Activated CD8-positive, alpha-beta memory T cell treated with anti-CD3 and anti-CD28 coated beads for 4 hours (primary cell): ENCODE data around the gene OMP.

ENCODE experiments used
- DNase-seq, 2 donors: peaks; one replicate each; pipeline ENCODE4 v3.0.0-alpha.2; 2020; ENCODE audit warnings: low read depth in 2 of 2

Gene OMP

GRCh38 chr11:77104727-77105126 lies 2.1 kb downstream of the OMP start:
- DNase-seq = no peak

DNA sequence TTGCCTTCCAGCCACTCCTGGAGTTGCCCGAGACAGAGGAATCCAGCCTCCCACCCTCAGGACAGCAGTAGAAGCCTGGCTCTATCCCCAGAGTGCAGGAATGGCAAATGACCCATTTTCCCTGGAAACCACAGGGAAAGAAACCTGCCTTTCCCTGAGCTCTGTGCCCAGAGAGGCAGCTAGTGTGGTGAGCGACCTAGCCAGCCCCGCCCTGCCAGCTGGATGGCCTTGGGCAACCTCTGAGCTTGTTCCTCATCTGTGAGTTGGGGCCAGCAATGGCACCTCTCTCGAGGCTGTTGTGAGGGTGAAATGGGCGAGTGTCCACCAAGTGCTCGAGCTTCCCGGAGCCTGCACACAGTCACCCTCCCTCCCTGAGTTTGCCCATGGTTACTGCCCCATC lies 3.7 kb downstream of the OMP start:
- DNase-seq = no peak

DNA sequence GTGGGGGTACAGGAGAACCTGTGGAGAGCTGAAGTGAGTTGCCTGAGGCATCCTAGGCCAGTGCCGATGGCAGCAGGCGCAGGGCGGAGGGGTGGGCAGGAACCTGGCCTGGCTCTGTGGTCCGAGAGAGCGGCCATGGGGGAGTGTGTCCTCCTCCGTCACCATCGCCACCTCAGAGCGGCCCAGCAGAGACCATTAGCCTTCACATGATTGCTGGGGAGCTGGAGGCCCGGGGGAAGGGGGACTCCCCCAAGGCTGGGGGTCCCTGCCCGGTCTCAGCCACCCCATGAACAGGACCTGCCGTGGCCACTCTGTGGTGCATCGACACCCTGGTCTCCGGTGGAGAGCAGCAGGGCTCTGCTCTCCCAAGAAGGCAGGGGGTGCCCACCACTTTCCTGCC lies 4.1 kb downstream of the OMP start:
- no peak for DNase-seq

DNA sequence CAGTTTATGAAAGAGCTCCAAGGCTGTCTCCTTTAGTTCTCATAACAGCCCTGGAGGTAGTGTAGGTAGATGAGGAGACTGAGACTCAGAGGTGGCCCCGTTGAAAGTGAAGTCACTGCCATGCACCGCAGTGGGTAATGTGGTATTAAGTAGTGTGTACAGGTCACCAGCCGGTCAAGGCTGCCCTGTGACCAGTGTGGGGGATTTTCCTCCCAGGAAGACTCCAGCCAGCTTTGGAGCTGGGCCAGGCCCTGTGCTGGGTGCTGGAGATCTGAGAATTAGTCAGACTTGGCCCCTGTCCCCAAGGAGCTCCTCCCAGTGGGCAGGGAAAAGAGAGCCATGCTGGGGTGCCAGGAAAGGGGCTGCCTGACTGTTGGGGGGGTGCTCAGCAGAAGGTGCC lies 5.3 kb downstream of the OMP start:
- no peak for DNase-seq

GRCh38 chr11:77108436-77108835 lies 5.8 kb downstream of the OMP start:
- DNase-seq = no peak

DNA sequence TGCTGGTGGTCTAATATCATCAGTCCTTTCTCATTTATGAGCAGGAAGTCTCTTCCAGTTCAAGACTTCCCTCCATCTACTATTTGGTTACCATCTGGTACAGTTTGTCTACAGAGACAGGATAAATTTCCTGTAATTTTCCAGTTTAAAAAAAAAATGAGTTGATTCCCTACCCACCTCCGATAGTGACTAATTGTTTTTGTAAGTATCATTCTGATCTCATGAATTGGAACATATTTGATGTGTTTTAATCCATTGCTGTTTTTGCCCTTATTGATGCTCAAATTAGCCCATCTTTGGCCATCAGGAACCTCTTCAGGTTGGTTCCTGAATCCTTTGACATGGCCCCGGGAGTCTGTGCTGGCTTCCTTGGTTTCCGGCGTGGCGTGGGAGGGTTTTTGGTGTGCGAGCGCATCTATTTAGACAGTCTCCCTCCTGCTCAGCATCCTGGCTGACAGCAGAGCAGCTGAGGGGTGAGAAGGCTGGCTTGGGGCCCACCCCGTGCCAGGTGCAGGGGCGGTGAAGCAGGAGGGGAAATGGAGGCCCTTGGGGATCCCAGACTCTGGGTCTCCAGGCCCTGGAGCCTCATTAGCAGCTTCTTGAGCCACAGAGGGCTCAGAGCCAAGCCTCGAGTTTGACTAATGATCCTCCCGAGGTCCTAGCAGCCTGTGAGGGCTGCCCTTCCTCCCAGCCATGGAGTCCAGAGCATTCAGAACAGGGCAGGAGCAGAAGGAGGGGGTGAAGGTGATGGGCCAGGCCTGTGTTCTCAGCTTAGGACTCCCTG lies 6.8 kb downstream of the OMP start:
- no peak for DNase-seq

- DNase-seq = no peak
Measured at GRCh38 chr11:77110836-77111235, 8.2 kb downstream of the OMP start.

- DNase-seq = no peak
Measured at GRCh38 chr11:77111277-77111676, 8.6 kb downstream of the OMP start.

- DNase-seq = no peak
Measured at GRCh38 chr11:77111946-77112345, 9.3 kb downstream of the OMP start.

DNA sequence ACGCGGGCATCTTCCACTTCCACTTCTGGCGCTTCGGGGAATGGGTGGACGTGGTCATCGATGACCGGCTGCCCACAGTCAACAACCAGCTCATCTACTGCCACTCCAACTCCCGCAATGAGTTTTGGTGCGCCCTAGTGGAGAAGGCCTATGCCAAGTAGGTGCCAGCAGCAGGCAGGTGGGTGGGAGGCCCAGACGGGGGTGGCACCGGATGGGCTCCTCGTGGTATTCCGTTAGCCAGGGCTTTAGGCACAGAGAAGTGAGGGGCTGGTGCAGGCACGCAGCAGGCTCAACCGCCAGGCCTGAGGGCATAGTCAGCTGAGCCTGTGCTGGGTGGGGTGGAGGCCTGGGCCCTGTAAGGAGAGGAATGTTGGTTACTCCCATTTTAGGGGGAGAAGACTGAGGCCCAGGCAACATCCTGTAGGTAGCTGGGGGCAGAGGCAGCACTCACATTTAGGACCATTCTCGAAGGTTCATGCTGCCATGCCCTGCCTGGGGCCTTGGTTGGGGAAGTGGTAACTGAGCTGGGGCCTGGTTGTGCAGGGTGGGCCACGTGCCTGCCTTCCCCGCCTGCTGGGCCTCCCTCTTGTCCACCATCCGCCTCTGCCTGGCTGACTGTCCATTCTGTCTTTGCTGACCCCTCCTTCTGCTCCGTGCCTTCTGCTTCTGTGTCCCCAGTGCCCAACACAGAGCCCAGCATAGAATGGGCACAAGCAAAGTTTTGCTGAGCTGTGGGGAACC lies 10.2 kb downstream of the OMP start:
- DNase-seq = no peak

DNA sequence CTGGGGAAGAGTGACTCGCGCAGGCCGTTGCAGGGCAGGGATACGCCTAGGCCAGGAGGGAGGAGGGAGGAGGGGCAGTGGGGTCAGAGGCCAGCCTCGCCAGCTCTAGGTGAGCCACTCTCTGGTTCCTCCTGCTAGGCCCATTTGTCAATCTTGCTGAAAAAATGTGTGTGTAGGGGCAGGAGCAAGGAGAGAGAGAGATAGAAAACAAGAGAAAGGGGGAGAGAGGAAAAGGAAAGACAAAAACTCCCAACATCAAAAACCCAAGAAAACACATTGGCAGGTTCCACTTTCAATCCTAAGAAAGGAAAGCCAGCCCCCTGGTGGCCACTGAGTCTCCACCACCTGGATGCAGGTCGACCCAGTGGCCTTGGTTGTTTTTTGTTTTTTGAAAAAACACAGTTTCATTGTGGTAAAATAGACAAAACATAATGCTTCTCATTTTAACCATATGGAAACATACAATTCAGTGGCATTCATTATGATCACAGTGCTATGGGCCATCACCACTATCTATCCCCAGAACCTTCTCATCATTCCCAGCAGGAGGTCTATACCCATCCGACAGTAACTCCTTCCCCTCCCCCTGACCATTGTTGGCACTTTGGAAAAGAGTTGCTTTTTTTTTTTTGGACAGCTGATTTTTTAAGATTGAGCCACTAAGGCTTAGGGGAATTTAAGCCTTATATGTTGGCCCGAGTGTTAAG lies 10.9 kb downstream of the OMP start:
- DNase-seq = no peak

GRCh38 chr11:77114089-77114463 lies 11.4 kb downstream of the OMP start:
- DNase-seq = no peak

DNA sequence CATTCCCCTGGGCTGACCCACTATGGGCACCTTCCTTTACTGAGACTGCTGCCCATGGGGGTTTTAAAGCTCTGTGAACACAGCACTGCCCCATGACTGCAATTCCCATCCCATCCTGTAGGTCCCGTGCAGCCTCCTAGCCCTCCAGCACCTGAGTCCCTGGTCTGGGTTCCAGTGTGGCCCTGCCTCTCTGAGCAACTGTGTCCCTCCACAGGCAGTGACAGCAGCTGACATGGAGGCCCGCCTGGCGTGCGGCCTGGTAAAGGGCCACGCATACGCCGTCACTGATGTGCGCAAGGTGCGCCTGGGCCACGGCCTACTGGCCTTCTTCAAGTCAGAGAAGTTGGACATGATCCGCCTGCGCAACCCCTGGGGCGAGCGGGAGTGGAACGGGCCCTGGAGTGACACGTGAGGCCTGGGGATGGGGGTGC lies 12.6 kb downstream of the OMP start:
- DNase-seq = no peak

- no peak for DNase-seq
Measured at GRCh38 chr11:77115956-77116355, 13.3 kb downstream of the OMP start.

- no peak for DNase-seq
Measured at GRCh38 chr11:77117492-77117891, 14.9 kb downstream of the OMP start.

- DNase-seq = no peak
Measured at GRCh38 chr11:77118086-77118485, 15.4 kb downstream of the OMP start.

DNA sequence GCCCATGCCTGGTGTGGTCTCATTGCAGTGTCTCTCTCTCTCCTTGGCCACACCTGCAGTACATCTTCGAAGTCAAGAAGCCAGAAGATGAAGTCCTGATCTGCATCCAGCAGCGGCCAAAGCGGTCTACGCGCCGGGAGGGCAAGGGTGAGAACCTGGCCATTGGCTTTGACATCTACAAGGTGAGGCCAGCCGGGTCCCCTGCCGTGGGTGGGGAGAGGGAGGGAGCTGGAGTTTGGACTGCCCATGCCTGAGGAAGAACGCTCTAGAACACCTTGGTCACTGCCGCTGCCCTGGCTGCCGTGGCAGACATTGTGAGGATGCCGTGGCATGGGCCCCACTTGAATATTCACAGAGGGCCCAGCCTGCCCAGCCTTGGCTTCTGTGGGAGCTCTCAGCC lies 16.3 kb downstream of the OMP start:
- no peak for DNase-seq

GRCh38 chr11:77119531-77119936 lies 16.9 kb downstream of the OMP start:
- no peak for DNase-seq

- DNase-seq = no peak
Measured at GRCh38 chr11:77120571-77120970, 17.9 kb downstream of the OMP start.

DNA sequence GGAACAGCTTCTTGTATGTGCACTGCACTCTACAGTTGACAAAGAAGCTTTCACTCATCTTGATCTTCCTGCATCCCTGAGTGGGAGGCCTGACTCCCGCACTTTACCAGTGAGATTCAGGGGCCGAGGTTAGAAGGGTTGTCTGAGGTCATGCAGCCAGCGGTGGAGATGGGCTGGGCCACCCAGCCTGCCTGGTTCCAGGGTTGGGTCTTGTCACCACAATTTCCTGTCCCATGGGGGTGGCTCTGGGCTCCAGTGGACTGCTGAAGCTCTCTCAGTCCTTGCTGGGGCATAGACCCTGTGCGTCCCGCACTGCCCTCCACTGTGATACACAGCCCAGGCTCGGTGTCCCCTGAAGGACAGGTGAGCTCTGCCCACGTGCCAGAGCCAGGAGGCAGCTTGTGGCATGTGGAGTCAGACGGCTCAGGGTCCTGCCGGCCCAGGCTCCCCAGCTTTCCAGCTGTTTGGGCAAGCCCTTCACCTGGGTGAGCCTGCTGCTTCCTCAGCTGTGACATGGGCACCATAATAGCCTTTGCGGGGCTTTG lies 18.5 kb downstream of the OMP start:
- no peak for DNase-seq

DNA sequence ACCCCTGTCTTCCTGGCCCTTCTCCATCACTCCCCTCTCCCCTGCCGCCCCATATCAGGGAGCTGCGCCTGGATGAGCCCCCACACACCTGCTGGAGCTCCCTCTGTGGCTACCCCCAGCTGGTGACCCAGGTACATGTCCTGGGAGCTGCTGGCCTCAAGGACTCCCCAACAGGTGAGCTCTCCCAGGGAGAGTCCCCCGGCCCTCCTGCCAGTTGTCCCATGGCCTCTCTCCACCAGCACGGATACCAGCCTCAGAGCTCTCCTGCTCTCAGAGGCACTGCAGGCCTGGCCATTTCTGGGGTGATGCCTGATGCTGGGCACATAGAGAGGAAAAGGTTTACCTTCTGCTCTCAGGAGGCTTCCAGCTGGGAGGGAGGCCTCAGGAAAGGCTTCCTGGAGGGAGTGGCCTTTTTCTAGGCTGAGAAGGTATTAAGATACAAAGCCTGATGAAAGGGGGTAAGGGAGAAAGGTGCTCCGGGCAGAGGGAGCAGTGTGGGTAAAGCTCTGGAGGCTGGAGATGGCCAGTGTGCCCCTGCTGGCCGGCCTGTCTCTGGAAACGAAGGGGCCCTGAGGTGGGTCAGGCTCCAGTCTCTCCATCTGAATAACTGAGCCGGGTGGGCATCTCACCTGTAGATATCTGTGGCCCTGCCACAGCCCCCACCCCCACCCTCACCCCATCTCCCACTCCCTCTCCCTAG lies 19.4 kb downstream of the OMP start:
- DNase-seq = no peak
